Fibroblast of lung (primary cell): ENCODE data around the gene UNG. TPM values are rescaled to one million over a fixed set of nuclear protein-coding genes. Genes with fewer than 3 reads are reported as not detected.

ENCODE experiments used
- DNase-seq, 2 donors: peaks; one replicate each; pipeline versions ENCODE4 v3.0.0 to v3.0.0-alpha.2; 2010; ENCODE audit warnings: low read depth in 2 of 2
- H2AFZ ChIP-seq: 2 replicates; pipeline ENCODE4 v1.5.1; 2012; ENCODE audit warnings: low read length, control low read depth, inconsistent platforms
- H3K27ac ChIP-seq: 2 replicates; pipeline ENCODE4 v1.5.1; 2011; ENCODE audit warnings: low read length, control low read depth; ENCODE audit not compliant: insufficient read depth
- H3K27me3 ChIP-seq: 2 replicates; pipeline ENCODE4 v1.5.1; 2011; ENCODE audit warnings: mild to moderate bottlenecking, low read length; ENCODE audit not compliant: control insufficient read depth, insufficient read depth
- H3K36me3 ChIP-seq: 2 replicates; pipeline ENCODE4 v1.5.1; 2011; ENCODE audit warnings: low read length; ENCODE audit not compliant: control insufficient read depth, insufficient read depth
- H3K4me1 ChIP-seq: 2 replicates; pipeline ENCODE4 v1.5.1; 2011; ENCODE audit warnings: low read length; ENCODE audit not compliant: control insufficient read depth, insufficient read depth; ENCODE audit errors: extremely low read depth
- H3K4me2 ChIP-seq: 2 replicates; pipeline ENCODE4 v1.5.1; 2011; ENCODE audit warnings: low read length, control low read depth; ENCODE audit not compliant: insufficient read depth; ENCODE audit errors: extremely low read depth
- H3K4me3 ChIP-seq, 4 experiments: fragments of 200-600 bp in 1 of 4; sonication (generic) in 1 of 4; replicated peaks in 1 of 4; 2 replicates each; pipeline ENCODE4 v1.5.1; 2011 to 2016; ENCODE audit warnings: low read length in 4 of 4, low read depth in 3 of 4, mild to moderate bottlenecking in 3 of 4, control low read depth in 2 of 4, inconsistent platforms in 1 of 4, mixed read lengths in 1 of 4; ENCODE audit not compliant: insufficient read depth in 1 of 4; ENCODE audit errors: control extremely low read depth in 1 of 4
- H3K79me2 ChIP-seq: 2 replicates; pipeline ENCODE4 v1.5.1; 2012; ENCODE audit warnings: mild to moderate bottlenecking, low read length, inconsistent platforms; ENCODE audit not compliant: control insufficient read depth, insufficient read depth
- H3K9ac ChIP-seq: 2 replicates; pipeline ENCODE4 v1.5.1; 2011; ENCODE audit warnings: mild to moderate bottlenecking, low read length, control low read depth; ENCODE audit not compliant: insufficient read depth
- H3K9me3 ChIP-seq: 2 replicates; pipeline ENCODE4 v1.5.1; 2012; ENCODE audit warnings: low read depth, low read length; ENCODE audit not compliant: control insufficient read depth, insufficient read depth
- H4K20me1 ChIP-seq: 2 replicates; pipeline ENCODE4 v1.5.1; 2011; ENCODE audit warnings: low read length; ENCODE audit not compliant: control insufficient read depth, insufficient read depth; ENCODE audit errors: extremely low read depth
- EZH2 ChIP-seq: IDR thresholded peaks from 2 replicates; pipeline ENCODE4 v1.5.1; 2012; ENCODE audit warnings: low read length, control low read depth, mild to moderate bottlenecking; ENCODE audit errors: missing control alignments
- polyA plus RNA-seq, 2 donors: library from polyadenylated mRNA; depleted of rRNA in 1 of 2; stranded (reverse) in 1 of 2; unstranded in 1 of 2; fragments of >200 nt; gene quantifications; 2 replicates each; pipeline ENCODE4 v1.2.1, GENCODE V29; 2011 to 2012; ENCODE audit warnings: missing spikeins in 1 of 2
- total RNA-seq: library from RNA; depleted of rRNA; stranded (reverse); fragments of >200 nt; gene quantifications from 2 replicates; pipeline ENCODE4 v1.2.1, GENCODE V29; 2014
- TF ChIP-seq, protein P1 (sequence below), 2 donors: IDR thresholded peaks in 1 of 2; conservative IDR thresholded peaks in 1 of 2; 1 replicate in 1 of 2; 2 replicates in 1 of 2; pipeline ENCODE4 v1.5.1; 2011 to 2012; ENCODE audit warnings: low read length in 2 of 2, control low read depth in 1 of 2, inconsistent platforms in 1 of 2, low read depth in 1 of 2, mild to moderate bottlenecking in 1 of 2

The UNG gene
- total and polyA plus RNA-seq, 2 donors (not counting 1 experiment from before 2014, with no cell fraction given) = 16.0 to 23.5 TPM

DNA sequence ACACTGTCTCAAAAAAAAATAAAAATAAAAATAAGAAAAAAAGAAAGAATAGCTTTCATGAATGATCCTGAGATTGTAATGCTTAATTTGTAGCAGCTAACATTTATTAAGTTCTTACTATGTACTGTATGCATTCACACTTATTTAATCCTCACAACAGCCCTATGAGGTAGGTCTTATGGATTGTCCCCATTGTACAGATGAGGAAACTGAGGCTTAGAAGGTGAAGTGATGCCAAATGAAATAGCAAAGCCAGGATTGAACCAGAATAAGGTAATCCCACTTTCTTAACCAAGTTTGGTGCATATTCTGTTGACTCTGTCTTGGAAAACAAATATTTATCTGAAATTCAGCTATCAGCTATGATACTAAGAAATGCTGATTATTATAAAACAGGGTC is 42.9 kb upstream of the UNG start:
- Histone ChIP-seq H3K36me3 (no peaks in the 10 kb centered on the region), H3K27me3 (no peaks in the 10 kb centered on the region), H3K27ac (no peak overlapping the region), H3K4me3 (no peak overlapping the region), H3K4me2 (no peak overlapping the region), H2AFZ (no peak overlapping the region), H4K20me1 (no peaks in the 10 kb centered on the region), H3K9ac (no peak overlapping the region), H3K79me2 (no peaks in the 10 kb centered on the region), H3K9me3 (no peaks in the 10 kb centered on the region), H3K4me1 (no peaks in the 10 kb centered on the region)
- TF ChIP-seq, protein P1, sequence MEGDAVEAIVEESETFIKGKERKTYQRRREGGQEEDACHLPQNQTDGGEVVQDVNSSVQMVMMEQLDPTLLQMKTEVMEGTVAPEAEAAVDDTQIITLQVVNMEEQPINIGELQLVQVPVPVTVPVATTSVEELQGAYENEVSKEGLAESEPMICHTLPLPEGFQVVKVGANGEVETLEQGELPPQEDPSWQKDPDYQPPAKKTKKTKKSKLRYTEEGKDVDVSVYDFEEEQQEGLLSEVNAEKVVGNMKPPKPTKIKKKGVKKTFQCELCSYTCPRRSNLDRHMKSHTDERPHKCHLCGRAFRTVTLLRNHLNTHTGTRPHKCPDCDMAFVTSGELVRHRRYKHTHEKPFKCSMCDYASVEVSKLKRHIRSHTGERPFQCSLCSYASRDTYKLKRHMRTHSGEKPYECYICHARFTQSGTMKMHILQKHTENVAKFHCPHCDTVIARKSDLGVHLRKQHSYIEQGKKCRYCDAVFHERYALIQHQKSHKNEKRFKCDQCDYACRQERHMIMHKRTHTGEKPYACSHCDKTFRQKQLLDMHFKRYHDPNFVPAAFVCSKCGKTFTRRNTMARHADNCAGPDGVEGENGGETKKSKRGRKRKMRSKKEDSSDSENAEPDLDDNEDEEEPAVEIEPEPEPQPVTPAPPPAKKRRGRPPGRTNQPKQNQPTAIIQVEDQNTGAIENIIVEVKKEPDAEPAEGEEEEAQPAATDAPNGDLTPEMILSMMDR (conservative IDR thresholded peaks at IDR 0.05 in 1 of 2, IDR thresholded peaks at IDR 0.05 in 1 of 2; ENCODE audit: low read depth in 1 of 2, low read length in 2 of 2) = no peak
- DNase-seq = no peak

- Histone ChIP-seq H3K9me3 (no peaks in the 10 kb centered on the region), H3K9ac (no peak overlapping the region)
Measured at GRCh38 chr12:109056891-109057290, 40.5 kb upstream of the UNG start.

GRCh38 chr12:109057376-109057775 is 40.0 kb upstream of the UNG start:
- no peaks in the 10 kb centered on the region for H3K79me2 ChIP-seq
- H3K27ac ChIP-seq = no peak overlapping the region
- H3K9me3 ChIP-seq = no peaks in the 10 kb centered on the region
- no peak overlapping the region for H2AFZ ChIP-seq
- TF ChIP-seq EZH2 = no peak
- TF ChIP-seq, protein P1 (conservative IDR thresholded peaks at IDR 0.05 in 1 of 2, IDR thresholded peaks at IDR 0.05 in 1 of 2; ENCODE audit: low read depth in 1 of 2, low read length in 2 of 2) = no peak
- H3K4me2 ChIP-seq = no peak overlapping the region
- DNase-seq = no peak
- no peak overlapping the region for H3K4me3 ChIP-seq
- no peaks in the 10 kb centered on the region for H4K20me1 ChIP-seq
- no peaks in the 10 kb centered on the region for H3K4me1 ChIP-seq
- H3K27me3 ChIP-seq = no peaks in the 10 kb centered on the region
- H3K9ac ChIP-seq = no peak overlapping the region
- H3K36me3 ChIP-seq = no peaks in the 10 kb centered on the region

More at GRCh38 chr12:109056891-109057290, 40.5 kb upstream of the UNG start:
- DNase-seq = no peak
- Histone ChIP-seq H3K4me3 (no peak overlapping the region), H2AFZ (no peak overlapping the region), H3K79me2 (no peaks in the 10 kb centered on the region), H3K4me1 (no peaks in the 10 kb centered on the region), H3K27me3 (no peaks in the 10 kb centered on the region), H3K27ac (no peak overlapping the region), H3K36me3 (no peaks in the 10 kb centered on the region), H4K20me1 (no peaks in the 10 kb centered on the region), H3K4me2 (no peak overlapping the region)
- TF ChIP-seq, protein P1 (conservative IDR thresholded peaks at IDR 0.05 in 1 of 2, IDR thresholded peaks at IDR 0.05 in 1 of 2; ENCODE audit: low read depth in 1 of 2, low read length in 2 of 2) = no peak
- no peak for TF ChIP-seq EZH2
